GM19463 (cell line): Measurements from ENCODE around the gene PRL.

Source experiments
- ATAC-seq: cut with Tn5 transposase; IDR thresholded peaks from one replicate; pipeline ENCODE4 v1.9.1; 2021; ENCODE audit warnings: mild to moderate bottlenecking, moderate library complexity; ENCODE audit not compliant: unreplicated experiment

The PRL gene

DNA sequence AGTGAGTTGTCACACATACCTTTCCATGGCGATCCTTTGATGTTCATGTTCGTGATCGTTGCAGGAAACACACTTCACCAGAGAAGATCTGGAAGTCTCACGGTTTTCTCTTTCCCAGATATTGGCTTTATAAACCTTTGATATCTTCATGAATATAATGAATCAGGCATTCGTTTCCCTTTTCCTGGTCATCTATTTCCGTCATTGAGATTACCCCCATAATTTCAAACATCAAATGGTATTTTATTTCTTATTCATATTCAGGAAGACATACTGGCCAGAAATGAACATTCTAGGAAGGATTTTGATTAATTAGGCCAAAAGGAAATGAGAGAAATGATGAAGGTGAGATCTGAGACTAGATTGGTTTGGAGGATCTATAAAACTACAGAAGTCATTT, at the start of gene PRL:
TSS of gene PRL (minus strand) at position 101 of the 400 bp plus-strand sequence. CDS start at position 47, 54 bp downstream.
- ATAC-seq, result no peak

DNA sequence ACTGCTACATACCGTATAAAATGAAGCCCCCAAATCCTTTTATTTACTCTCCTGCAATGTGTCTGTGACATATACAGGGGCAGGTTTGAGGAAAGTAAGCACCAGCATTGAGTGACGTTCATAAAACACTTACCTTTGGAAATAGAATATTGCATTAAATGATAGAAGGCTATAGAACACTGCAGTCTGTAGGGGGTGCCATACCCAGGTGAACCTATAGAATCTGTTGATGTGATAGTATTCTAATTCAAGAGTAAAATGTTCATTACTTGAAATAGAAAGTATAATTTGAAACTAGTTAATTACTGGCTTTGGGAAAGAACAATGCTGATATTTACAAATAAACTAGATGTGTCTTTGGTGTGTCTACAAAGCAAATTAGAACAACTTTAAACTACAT, 47.0 kb upstream of the PRL start:
- ATAC-seq, result no peak

DNA sequence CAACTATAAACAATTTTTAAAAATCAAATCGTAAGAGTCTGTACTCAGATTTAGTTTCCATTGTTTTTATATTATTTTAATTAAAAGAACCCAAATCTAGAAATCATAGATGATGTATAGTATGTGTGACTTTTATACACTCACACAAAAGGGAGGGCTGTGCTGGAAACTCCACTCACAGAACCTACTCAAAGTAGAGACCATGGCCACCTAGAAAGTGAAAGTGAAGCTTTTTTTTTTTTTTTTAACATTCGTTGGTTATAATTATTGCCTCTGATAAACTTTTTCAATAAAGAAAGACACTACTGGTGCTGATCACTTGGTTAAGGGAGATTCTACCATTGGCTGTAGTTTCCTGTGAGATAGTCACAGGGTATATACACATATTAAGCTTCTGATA, 37.9 kb upstream of the PRL start:
- no peak for ATAC-seq

GRCh38 chr6:22333802-22334201, 37.0 kb upstream of the PRL start:
- no peak for ATAC-seq

DNA sequence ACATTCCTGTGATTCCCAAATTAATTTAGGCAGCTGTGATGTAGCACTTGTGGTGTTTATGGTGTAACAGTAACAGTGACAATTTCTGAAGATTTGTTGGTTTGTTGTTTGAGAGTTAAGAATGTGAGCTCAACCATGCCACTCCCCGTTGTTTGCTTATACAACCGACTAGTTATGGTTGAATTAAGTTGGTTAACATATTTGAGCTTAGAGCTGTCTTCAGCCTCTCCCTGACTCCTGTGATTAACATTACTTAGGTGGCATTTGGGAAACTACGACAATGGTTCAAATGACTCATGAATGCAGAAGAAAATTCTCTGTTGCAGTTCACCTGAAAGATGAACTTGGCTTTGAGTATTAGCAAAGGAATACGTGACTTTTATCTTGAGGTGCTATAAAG, 35.9 kb upstream of the PRL start:
- ATAC-seq, result no peak

GRCh38 chr6:22332216-22332615, 35.4 kb upstream of the PRL start:
- ATAC-seq, result no peak

DNA sequence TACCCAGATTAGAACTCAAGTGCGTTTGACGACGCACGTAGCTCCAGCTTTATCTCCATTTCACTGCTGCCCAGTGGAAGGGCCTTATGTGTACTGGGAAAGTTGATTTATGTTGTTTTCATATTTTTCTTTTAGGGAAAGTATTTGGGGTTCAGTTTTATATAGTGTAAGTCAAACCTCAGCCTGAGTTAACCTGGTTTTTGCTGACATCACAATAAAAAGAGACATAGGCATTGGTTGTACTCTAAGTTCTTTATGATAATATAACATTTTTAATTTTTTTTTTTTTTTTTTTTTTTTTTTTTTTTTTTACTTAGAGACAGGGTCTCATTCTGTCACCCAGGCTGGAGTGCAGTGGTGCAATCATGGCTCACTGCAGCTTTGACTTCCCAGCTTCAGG, 34.1 kb upstream of the PRL start:
- ATAC-seq, result no peak

DNA sequence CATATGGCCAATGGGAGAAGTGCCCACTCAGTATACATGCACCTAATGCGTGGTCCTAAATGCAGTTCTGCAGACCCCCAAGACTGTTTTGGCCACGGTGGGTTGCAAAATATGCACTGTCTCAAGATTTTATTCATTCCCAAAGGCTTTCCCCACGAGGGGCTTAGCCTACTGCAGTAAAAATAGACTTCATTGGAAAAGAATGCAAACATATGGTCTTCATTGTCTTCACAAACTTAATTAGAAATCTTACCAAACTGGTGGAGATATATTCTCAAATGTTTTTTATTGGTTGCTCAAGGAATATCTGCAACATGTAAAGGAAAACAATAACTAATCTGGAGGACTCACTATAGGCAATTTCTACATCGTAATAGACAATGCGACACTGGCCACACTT, 31.6 kb upstream of the PRL start:
- no peak for ATAC-seq

DNA sequence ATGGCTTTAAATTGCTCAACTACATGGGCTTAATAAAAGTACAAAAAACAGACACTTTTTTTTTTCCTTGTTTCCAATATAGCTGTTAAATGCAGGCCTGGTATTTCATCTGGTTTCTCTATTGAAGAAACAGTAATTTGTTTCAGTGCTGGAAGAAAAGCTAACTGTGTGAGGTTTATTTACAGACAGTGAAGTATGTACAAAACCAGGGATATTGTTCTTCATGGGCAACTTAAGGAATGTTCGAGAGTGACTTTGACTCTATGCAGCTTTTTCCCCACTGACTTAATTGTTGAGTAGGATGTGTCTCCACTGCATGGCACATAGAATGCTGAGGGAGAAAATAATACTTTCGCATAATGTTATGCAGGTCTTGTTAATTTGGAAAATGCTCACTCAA, 31.0 kb upstream of the PRL start:
- ATAC-seq, result no peak

- ATAC-seq, result no peak
Observed at GRCh38 chr6:22326500-22326899, 29.7 kb upstream of the PRL start.

DNA sequence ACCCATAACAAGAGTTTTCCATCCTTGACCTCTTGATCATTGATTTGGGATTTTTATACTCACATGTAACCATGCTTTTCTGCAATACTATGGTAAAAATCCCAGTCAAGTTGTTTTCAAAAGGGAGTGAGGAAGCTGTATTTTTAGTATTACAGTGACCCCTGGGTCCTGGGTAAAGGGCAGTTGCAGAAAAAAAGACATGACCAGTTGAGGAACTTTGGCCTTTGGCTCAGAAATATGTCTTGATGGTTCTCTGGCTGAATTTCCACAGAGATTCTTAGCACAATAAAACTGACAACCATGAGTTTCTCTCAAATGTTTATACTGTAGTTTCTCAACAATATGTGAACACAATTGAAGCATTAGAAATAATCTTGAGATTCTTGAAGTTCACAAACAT, 28.6 kb upstream of the PRL start:
- ATAC-seq, result no peak

DNA sequence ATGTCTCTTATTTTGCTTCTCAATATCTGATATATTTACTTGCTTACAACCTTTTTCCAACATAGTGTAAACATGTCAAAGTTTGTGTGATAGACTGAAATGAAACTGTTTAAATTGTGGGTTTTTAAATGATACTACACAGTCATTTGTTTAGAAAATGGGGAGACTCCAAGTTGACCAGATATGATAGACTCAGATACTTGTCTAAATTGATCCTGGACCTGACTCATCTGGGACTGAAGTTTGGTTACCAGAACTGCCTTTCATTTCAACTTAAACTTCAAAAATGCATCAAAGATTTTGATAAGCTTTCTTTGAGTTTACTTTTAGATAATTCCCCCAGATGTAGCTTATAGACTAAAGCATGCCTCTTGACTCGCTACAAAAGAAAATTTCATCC, 27.0 kb upstream of the PRL start:
- no peak for ATAC-seq

DNA sequence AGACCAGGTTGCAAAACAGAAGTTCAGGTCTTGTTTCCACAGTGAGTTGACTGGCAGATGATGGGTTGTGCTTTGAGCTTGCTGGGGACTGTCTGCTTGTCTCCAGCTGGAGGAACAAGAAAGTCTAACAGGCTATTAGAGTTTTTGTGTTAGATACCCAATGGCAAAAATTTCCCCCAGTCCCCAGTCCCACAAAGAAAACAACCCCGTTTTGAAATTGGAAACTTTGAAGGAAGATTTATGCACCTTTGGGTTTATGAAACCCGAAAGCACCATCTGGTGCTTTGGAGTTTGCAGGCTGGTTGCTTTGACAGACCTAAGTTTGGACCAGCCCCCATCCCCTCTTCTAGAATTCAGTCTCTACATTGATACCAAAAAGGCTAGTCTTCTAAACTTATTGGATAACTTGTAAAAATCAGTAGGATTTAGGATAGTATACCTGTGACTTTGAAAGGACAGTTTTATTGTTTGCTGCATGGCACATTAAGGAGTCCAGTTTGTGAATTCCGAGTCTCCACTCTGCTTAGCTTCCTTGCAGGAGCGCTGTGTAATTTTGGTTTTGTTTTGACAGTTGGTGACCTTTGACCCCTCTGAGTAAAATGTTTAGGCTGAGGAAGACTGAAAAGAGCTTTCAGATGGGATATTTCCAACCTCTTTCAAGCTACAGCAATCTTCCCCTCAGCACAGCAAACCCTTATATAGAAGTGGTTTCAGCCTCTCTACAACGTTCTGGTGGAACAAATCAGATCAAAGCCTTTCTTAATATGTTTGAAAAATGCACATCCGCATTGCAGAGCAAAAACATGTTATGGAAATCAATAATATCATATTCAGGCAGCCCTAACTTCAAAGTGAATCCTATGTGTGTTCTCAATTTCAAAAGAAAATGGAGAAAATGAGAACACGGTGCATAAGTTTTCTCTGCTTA, 25.5 kb upstream of the PRL start:
- ATAC-seq, result peak; percentile 43

- no peak for ATAC-seq
Observed at GRCh38 chr6:22320750-22321149, 23.9 kb upstream of the PRL start.

GRCh38 chr6:22318404-22318803, 21.6 kb upstream of the PRL start:
- no peak for ATAC-seq

DNA sequence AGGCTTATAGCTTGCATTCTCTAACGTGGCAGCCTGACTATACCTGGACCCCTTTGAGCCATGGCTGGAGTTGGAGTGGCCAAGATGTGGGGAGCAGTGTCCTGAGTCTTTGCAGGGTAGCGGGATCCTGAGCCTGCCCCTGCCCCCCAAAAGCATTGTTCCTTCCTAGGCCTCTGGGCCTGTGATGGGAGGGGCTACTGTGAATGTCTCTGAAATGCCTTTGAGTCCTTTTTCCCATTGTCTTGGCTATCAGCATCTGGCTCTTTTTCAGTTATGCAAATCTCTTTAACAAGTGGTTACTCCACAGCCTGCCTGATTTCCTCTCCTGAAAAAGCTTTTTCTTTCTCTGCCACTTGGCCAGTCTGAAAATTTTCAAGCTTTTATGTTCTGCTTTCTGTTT, 17.0 kb upstream of the PRL start:
- ATAC-seq, result no peak

DNA sequence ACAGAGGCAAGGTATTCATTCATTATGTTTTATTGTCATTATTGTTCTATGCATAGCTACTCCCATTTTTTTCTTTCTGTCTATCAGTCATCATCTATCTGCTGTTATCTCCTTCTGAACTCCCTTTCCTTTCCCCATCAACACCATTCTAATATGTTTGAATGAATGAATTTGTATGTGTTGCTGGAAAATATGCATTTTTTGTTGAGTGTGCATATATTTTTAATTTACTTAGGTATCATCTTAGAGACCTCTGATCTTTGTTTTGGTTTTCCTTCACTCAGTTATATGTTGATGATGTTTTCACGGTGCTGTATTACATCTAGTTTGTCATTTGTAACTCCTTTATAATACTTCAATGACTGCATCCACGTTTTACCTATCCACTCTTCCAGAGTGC, 12.1 kb upstream of the PRL start:
- ATAC-seq, result no peak

GRCh38 chr6:22306741-22307466, 10.1 kb upstream of the PRL start:
- ATAC-seq, result no peak

DNA sequence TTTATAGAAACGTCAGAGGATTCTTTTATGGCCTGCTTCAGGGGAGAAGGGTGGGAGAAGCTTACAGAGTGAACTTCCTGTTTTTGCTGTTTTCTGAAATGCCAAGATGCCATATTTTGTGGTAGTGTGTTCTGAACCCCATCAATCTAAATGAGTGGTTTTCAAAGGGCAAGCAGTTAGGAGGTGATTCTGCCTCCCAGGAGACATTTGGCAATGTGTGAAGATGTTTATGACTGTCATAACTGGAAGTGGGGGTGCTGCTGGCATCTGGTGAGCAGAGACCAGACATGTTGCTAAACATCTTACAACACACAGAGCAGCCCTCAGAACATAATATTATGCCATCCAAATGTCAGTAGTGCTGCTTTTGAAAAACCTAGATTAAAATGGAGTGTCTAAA, 6.0 kb upstream of the PRL start:
- no peak for ATAC-seq

- ATAC-seq, result no peak
Observed at GRCh38 chr6:22300273-22300998, 3.6 kb upstream of the PRL start.

GRCh38 chr6:22298475-22298890, 1.6 kb upstream of the PRL start:
- no peak for ATAC-seq

DNA sequence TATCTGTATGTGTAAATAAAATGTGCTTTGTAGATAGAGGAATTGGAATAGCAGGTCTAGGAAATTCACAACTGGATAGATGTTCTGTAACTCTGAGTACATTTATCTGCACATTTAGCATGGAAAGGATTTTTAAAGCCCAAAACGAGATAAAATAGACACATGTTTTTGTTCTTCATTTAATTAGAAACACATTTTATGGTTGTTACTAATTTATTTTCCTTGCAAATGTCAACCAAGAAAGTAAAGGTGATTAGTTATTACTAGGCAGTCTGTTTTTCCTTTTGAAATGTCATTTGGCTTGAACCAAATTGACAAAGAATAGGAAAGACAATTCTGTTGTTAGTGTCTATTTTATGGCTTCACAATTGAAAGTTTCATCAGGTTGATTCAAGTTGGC, 769 bp downstream of the PRL start:
- ATAC-seq, result no peak
